ENCODE data around the gene HSD11B1. TPM values are rescaled to one million over a fixed set of nuclear protein-coding genes. Genes with fewer than 3 reads are reported as not detected.
A peak's percentile ranks its signal among the peaks of the same experiment; 100 is the strongest.

Gene HSD11B1
- total and polyA plus RNA-seq, 12 donors: 0.59 to 15.7 (median 3.0) TPM

- H3K9me3 ChIP-seq: no peaks in the 10 kb centered on the region
- peaks cover 0 to 24% (median 0%) of the 10 kb centered on the region in 9 donors for H3K4me1 ChIP-seq
- 50 to 71% methylated on average over 5 of the region's 5 CpGs for WGBS, 2 donors
- H3K27me3 ChIP-seq: no peaks in the 10 kb centered on the region
- no peak overlapping the region for H3K4me3 ChIP-seq
- H3K27ac ChIP-seq: peak overlapping the region in 1 of 10 donors; percentile 82
- ATAC-seq (peak in 4 of 8 donors; percentile 30 to 55 (median 37)), DNase-seq (no peak)
- H3K36me3 ChIP-seq: no peaks in the 10 kb centered on the region
- TF ChIP-seq CTCF (IDR thresholded peaks at IDR 0.05): no peak
- intact Hi-C loops (cut with DNase I): no loop called here
Observed at GRCh38 chr1:209659909-209660308, 44.7 kb upstream of the HSD11B1 start.

GRCh38 chr1:209661071-209661470 lies 43.6 kb upstream of the HSD11B1 start:
- Histone ChIP-seq H3K4me3 (no peak overlapping the region), H3K4me1 (peaks cover 0 to 24% (median 0%) of the 10 kb centered on the region in 9 donors), H3K9me3 (no peaks in the 10 kb centered on the region), H3K36me3 (no peaks in the 10 kb centered on the region), H3K27ac (peak overlapping the region in 2 of 10 donors; percentile 18 to 82), H3K27me3 (no peaks in the 10 kb centered on the region)
- no peak for ATAC-seq
- no peak for DNase-seq
- TF ChIP-seq CTCF (IDR thresholded peaks at IDR 0.05): no peak
- intact Hi-C loops (cut with DNase I): no loop called here
- WGBS, 2 donors: 79 to 84% methylated on average over 1 of the region's 1 CpG

- DNase-seq (no peak), ATAC-seq (no peak)
- WGBS, 2 donors: 93 to 96% methylated on average over 3 of the region's 3 CpGs
- no peak overlapping the region for H3K4me3 ChIP-seq
- intact Hi-C loops (cut with DNase I): no loop called here
- no peaks in the 10 kb centered on the region for H3K36me3 ChIP-seq
- no peak for TF ChIP-seq CTCF (IDR thresholded peaks at IDR 0.05)
- peaks cover 0 to 13% (median 0%) of the 10 kb centered on the region in 9 donors for H3K4me1 ChIP-seq
- H3K9me3 ChIP-seq: no peaks in the 10 kb centered on the region
- H3K27me3 ChIP-seq: no peaks in the 10 kb centered on the region
- no peak overlapping the region for H3K27ac ChIP-seq
Observed at GRCh38 chr1:209662879-209663327, 41.7 kb upstream of the HSD11B1 start.

- no peak for ATAC-seq
Observed at GRCh38 chr1:209667103-209667502, 37.5 kb upstream of the HSD11B1 start.

More at GRCh38 chr1:209667103-209667502, 37.5 kb upstream of the HSD11B1 start:
- Histone ChIP-seq H3K27ac (no peak overlapping the region), H3K4me1 (peaks cover 0 to 6% (median 0%) of the 10 kb centered on the region in 9 donors), H3K27me3 (no peaks in the 10 kb centered on the region), H3K9me3 (peaks cover 0 to 12% (median 0%) of the 10 kb centered on the region in 11 donors), H3K36me3 (no peaks in the 10 kb centered on the region), H3K4me3 (no peak overlapping the region)
- 74 to 89% methylated on average over 1 of the region's 1 CpG for WGBS, 2 donors
- intact Hi-C loops (cut with DNase I): no loop called here
- TF ChIP-seq CTCF (IDR thresholded peaks at IDR 0.05): no peak
- no peak for DNase-seq
